VCaP (cell line): Measurements from ENCODE around the gene ABCC11.
A peak's percentile ranks its signal among the peaks of the same experiment; 100 is the strongest.

Experiments used
- H3K27ac ChIP-seq: fragments of 450-650 bp; 2 replicates; pipeline ENCODE4 v1.5.1; 2017
- CTCF ChIP-seq: fragments of 450-650 bp; conservative IDR thresholded peaks from 2 replicates; pipeline ENCODE4 v1.5.1; 2017; ENCODE audit warnings: mild to moderate bottlenecking, moderate library complexity

ABCC11 gene

GRCh38 chr16:48235058-48235555 is 12.2 kb downstream of the ABCC11 start:
- no peak for TF ChIP-seq CTCF
- peak overlapping the region; percentile 49 for H3K27ac ChIP-seq

GRCh38 chr16:48234630-48235029 is 12.7 kb downstream of the ABCC11 start:
- no peak overlapping the region; the same call in 1 of the 2 replicates for H3K27ac ChIP-seq
- no peak for TF ChIP-seq CTCF

GRCh38 chr16:48232493-48233040 is 14.8 kb downstream of the ABCC11 start:
- TF ChIP-seq CTCF, result no peak

GRCh38 chr16:48231727-48232492 is 15.4 kb downstream of the ABCC11 start:
- peak; percentile 23; the same call in 1 of the 2 replicates for TF ChIP-seq CTCF
- no peak overlapping the region for H3K27ac ChIP-seq

More at GRCh38 chr16:48232493-48233040, 14.8 kb downstream of the ABCC11 start:
- no peak overlapping the region for H3K27ac ChIP-seq

GRCh38 chr16:48225456-48225855 is 21.9 kb downstream of the ABCC11 start:
- TF ChIP-seq CTCF, result no peak
- H3K27ac ChIP-seq, result no peak overlapping the region

GRCh38 chr16:48223490-48223889 is 23.8 kb downstream of the ABCC11 start:
- no peak overlapping the region for H3K27ac ChIP-seq
- no peak for TF ChIP-seq CTCF

GRCh38 chr16:48220891-48221290 is 26.4 kb downstream of the ABCC11 start:
- no peak overlapping the region for H3K27ac ChIP-seq
- TF ChIP-seq CTCF, result no peak
